ENCODE data around the gene TSLP.

The TSLP gene

DNA sequence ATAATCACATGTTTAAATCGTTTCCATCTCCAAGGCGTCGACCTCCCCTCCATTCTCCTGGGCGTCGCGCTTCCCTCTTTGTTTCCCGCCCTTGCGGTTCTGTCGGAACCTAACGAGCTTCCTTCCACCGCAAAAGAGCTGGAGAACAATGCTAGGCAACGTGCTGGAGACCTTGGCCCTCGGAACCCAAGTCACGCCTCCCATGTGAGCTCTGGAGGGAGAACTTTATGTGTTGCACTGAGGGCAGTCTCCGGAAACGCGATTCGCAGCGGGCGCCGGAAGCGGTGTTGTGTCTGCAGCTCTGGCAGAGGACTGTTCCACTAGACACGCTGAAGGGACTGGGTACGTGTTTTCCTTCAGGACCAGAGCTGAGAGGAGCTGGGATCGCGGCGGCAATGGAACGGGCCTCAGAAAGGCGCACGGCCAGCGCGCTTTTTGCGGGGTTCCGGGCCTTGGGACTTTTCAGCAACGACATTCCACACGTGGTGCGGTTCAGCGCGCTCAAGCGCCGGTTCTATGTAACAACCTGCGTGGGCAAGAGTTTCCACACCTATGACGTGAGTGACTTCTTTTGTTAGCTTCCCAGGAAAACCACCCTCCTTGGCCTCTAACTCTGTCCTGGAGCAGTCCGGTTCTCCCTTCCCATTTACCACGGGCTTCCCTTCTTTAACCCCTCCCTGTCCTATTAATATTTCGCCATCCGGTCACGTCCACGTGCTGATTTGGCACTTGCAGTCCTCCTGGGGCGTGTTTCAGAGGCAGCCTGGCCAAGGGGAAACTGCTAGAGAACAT, 20.7 kb downstream of the TSLP start, which contains the start of gene WDR36:
Gene WDR36, plus strand, starts transcription at position 287 of the 792 bp plus-strand sequence. Its CDS starts 109 bp downstream, at position 396.
- peak; percentile 95 for DNase-seq (ENCODE audit: low read depth, low spot score)
- peak within 1 kb of the TSS; percentile 100 for H3K4me3 ChIP-seq (ENCODE audit: low read length)

DNA sequence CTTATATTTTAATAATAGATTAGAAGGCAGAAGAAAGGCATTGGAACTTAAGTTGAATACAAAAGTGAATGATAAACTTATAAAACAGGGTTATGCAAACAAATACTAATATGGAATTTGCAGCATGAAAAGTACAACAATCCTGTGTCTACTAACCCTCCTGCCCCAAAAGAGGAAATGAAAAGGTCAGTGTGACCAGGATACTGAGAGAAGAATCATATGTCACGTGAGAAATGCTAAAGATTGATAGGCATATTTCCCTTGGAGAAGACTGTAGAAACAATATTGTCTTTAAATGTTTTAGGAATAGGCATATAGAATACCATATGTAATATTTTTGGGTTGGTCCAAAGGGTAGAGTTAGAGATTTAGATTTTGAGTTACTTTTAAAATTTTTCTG, 24.5 kb downstream of the TSLP start:
- H3K4me3 ChIP-seq (ENCODE audit: low read length), result no peak overlapping the region
- no peak for DNase-seq (ENCODE audit: low read depth, low spot score)

DNA sequence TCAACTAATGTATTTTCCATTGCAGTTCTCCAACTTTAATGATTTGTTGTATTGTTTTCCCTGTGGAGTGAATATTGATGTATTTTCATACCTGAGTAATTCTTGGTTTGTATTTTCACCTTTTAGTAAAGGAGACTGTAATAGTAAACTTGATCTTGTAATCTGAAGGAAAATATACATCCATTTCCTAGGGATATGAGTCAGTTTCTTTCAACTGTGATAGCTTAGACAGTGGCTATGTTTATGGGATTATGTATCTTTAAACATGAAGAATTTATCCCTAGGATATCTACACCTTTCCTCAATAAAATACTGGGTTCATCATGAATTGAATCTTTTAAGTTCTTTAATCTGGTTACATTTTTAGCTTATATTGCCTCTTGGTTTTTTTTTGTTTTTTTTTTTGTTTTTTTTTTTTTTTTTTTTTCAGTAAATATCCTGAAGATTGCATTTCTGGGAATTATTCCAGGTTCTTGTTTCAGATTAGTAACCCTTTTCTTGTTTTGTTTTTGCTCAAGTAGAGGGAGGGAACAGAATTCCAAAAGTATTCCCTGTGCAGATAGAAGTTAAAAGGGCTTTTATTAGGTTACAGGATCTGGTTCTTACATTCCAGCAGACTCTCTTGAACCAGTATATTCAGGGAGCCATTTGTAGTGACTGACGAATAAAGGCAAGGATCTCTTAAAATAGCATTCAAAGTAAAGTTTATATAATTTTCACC, 27.7 kb downstream of the TSLP start:
- DNase-seq (ENCODE audit: low read depth, low spot score), result no peak
- no peak overlapping the region for H3K4me3 ChIP-seq (ENCODE audit: low read length)

DNA sequence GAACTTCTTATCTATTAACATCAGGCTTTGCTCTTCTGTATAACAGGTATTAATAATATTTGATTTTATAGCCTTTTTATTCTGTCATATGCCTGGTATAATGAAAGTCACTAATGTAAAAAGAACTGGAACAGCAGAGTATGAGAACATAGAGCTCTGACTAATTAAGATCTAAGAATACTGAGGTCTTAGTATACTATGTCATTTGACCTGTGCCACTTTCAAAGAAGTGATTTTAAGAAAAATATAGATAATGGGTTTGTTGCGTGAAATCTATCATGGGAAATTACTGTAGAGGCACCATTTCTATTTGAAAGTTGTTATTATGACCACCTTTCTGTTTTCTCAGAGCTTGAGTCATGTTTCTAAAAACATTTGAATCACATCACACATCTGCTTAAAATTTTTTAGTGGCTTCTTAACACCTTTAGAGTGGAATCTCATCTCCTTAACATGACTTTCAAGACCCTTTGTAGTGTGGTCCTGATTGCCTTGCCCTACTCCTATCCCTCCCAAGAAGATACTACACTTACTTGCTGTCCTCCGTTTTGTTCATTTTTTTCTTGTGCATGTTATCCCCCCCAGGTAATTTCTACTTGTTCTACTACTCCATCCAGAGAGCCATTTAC, 34.9 kb downstream of the TSLP start:
- no peak overlapping the region for H3K4me3 ChIP-seq (ENCODE audit: low read length)
- DNase-seq (ENCODE audit: low read depth, low spot score), result no peak

DNA sequence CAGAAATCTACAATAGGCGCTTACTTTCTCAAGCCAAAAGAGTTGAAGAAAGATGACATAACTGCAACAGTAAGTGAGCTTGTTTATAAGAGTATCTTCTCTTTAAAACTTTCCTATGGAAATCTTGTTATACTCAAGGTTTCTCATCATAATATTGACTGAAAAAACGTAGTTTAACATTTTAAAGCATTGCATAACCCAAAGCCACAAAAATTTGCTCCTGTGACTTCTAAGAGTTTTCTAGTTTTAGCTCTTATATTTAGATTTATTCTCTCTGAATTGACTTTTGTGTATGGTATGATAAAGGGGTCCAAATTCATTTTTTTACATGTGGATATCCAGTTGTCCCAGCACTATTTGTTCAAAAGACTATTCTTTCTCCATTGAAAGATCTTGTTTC, 35.9 kb downstream of the TSLP start:
- H3K4me3 ChIP-seq (ENCODE audit: low read length), result no peak overlapping the region
- no peak for DNase-seq (ENCODE audit: low read depth, low spot score)

DNA sequence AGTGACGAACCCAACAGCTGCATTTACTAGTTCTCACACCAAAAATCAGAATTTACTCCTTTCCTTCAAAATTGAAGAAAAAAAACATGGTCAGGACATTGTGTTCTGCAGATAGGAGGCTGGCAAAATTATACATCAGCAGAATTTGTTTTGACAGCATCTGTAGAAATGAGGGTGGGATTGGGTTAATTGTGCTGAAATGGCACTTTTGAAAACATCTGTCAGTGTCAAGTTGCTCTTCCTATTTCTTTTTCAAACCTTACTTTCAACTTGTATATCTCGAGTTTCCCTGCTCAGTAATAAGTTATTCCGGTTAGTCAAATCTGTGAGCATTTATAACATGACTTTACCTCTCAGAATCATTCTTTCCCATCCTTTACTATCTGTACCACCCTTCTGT, 40.4 kb downstream of the TSLP start:
- no peak for DNase-seq (ENCODE audit: low read depth, low spot score)
- no peak overlapping the region for H3K4me3 ChIP-seq (ENCODE audit: low read length)

DNA sequence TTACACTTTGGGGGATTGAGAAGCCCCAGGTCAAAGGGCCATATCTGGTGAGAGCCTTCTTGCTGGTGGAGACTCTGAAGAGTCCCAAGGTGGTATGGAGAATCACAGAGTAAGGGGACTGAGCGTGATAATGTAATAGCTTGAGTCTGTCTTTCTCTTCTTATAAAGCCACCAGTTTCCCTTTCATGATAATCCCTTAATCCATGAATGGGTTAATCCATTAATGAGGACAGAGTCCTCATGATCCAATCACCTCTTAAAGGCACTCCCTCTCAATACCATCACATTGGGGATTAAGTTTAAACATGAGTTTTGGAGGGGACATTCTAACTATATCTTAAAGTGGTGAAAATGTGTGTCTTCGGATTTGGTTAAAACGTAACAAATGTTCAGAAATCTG, 42.2 kb downstream of the TSLP start:
- DNase-seq (ENCODE audit: low read depth, low spot score), result no peak
- no peak overlapping the region for H3K4me3 ChIP-seq (ENCODE audit: low read length)

DNA sequence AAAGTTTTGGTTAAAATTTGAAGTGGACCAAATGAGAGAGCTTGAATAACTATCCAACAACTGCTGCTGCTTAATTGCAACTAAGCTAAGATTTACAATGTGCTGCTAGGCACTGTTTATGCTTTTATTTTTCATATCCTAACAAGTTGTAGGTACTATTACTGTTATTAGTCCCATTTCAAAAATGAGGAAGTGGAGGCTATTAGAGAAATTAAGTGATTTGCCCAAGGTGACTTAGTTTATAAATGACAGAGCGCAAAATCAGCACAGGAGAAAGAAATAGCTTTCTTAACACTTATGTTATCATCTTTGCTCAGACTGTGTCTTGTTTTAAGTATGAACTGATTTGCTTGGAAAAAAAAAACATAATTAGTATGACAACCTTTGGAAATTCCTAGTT, 43.7 kb downstream of the TSLP start:
- H3K4me3 ChIP-seq (ENCODE audit: low read length), result no peak overlapping the region
- no peak for DNase-seq (ENCODE audit: low read depth, low spot score)

DNA sequence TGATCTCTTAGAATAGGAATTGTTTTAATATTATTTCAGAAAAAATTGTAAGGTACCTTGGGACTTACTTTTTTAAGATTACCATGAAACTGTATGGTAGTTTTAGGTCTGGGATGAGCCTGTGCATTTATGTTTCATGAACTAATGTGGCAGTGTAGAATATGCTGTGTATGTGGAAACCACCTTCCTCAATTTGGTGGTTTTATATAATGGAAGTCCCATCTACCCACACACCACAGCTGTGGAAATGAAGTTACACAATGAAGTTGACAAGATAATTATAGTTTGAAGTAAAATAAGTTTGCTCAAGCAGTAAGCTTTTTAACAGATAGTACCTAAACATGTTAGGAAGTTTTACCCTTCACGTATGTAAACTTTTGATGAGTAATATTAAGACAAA, 45.0 kb downstream of the TSLP start:
- DNase-seq (ENCODE audit: low read depth, low spot score), result peak; percentile 12
- H3K4me3 ChIP-seq (ENCODE audit: low read length), result no peak overlapping the region

DNA sequence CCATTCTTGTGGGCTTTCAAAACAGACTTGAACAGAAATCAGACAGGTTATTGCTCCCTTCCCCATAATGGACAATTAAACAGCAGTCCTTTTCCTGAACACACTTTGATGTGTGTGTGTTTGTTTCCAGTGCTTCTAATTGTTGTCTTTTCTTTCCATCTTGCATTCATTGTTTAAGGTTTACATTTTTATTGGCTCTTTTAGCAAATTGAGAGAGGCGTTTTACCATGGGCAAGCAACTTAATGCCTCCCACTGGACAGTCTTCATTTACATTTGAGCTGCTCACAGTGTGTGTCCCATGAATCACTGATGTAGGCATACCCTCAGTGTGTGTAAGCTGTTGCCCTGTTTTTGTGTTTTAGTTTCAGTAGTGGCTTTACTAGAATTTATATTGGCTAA, 45.6 kb downstream of the TSLP start:
- no peak overlapping the region for H3K4me3 ChIP-seq (ENCODE audit: low read length)
- DNase-seq (ENCODE audit: low read depth, low spot score), result no peak

DNA sequence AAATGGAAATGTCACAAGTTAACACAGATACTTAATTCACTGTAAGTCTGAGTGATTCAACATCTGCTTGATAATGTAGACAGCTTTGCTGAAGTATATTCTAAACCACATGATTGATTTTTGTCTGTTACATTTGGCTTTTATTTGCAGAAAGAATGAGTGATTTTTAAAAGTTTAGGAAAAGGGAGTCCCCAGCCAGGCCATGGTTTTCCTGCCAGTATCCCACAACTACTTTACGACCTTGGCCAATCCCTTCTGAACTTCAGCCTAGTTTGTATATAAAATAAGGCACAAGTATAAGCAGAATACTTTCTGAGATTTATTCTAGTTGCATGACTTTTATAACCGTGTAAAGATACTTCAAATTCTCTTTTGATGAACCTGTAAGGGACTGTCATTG, 47.7 kb downstream of the TSLP start:
- no peak for DNase-seq (ENCODE audit: low read depth, low spot score)
- no peak overlapping the region for H3K4me3 ChIP-seq (ENCODE audit: low read length)

DNA sequence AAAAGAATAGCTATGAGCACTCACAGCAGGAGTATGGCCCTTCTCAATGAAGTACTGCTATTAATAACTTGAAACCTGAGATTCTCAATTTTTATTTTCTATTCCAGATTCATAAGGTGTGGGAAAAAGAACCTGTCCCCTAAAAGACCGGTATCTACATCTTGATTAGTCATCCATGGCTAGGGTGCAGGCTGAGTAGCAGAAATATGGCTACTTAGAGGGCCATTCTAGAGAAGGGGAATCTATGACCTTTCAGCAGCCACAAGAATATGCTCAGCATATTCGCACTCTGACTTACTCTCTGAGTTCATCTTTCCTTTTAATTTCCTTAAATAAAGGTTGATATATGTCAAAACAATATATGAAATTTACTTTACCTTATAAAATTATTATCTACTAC, 48.3 kb downstream of the TSLP start:
- H3K4me3 ChIP-seq (ENCODE audit: low read length), result no peak overlapping the region
- DNase-seq (ENCODE audit: low read depth, low spot score), result no peak

DNA sequence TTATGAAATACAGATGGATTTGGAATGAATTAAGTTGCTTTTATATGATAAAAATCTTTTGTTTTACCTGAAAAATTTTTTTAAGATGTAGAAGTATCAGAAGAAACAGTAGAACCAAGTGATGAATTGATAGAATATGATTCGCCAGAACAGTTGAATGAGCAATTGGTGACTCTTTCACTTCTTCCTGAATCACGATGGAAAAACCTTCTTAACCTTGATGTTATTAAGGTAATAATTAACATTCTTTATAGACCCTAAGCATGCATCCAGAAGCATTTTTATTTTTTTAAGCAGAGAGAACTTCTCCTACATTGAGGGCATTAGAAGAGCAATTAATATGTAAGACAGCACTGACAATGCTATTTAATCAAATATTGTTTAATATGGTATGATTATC, 49.4 kb downstream of the TSLP start:
- H3K4me3 ChIP-seq (ENCODE audit: low read length), result no peak overlapping the region
- no peak for DNase-seq (ENCODE audit: low read depth, low spot score)

DNA sequence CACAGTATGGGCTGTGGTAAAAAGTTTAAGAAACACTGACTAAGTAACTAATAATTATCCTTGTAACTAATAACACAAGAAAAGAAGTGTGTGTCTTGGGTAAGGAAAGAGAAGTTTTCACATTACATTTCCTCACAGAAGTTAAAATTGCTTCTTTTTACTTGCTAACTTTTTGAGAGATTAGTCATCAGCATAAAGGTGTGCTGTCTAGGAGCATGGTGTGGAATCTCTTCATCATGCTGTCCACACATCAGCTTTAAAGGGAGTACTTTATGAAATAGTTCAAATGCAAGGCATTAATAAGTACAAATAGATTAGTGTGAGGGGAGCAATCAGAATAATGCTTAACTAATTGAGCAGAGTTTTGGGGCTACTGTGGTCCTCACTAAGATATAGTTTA, 50.4 kb downstream of the TSLP start:
- DNase-seq (ENCODE audit: low read depth, low spot score), result no peak
- H3K4me3 ChIP-seq (ENCODE audit: low read length), result no peak overlapping the region

DNA sequence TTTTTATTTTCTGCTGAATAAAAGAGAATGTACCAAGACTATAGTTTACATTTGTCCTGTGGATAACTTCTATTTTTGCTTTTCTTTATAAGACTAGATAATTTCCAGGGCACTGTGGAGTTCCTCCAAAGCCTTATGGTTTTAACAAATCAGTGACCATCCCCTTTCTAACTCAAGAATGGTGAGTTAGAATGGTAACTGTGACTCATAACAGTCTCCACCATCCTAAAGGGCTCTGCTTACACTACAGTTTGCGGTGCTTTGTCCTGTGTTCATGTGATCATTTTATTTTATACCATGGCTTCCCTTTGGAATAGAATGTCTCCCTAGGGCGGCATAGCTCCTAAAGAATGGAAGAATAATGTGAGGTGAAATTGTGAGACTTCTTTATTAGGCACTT, 50.9 kb downstream of the TSLP start:
- DNase-seq (ENCODE audit: low read depth, low spot score), result no peak
- no peak overlapping the region for H3K4me3 ChIP-seq (ENCODE audit: low read length)

DNA sequence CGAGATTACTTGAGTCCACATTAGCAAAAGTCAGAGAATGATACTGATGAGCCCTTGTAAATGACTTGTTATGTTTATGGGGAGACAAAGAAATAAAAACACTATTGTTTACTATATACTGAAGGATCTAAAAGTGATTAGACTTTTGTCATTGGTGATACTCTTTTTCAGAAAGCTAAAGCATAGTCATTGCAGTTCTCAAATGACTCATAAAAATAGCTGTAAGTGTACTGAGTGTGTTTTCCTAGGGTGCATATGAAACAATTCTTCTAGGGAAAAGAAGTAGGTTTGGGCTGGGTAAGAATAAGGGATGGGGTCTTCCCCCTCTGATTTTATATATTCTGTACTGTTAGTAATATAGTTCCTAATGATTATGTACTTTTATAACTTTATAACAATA, 53.3 kb downstream of the TSLP start:
- no peak for DNase-seq (ENCODE audit: low read depth, low spot score)
- no peak overlapping the region for H3K4me3 ChIP-seq (ENCODE audit: low read length)

DNA sequence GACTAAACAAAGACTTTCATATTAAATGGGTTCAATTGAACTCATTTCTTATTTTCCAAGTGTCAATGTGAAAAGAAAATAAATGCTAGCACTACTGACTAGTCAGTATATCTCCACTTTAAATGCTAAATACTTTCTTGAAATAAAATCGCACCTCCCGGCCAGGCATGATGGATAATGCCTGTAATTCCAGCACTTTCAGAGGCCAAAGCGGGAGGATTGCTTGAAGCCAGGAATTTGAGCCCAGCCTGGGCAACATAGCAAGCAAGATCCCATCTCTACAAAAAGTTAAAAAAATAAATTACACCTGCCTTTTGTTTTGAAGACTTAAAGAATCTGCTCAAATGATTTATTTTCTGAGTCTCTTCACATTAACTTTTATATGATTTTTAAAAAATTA, 55.4 kb downstream of the TSLP start:
- DNase-seq (ENCODE audit: low read depth, low spot score), result no peak
- no peak overlapping the region for H3K4me3 ChIP-seq (ENCODE audit: low read length)
